Activated CD4-positive, alpha-beta T cell treated with anti-CD3 and anti-CD28 coated beads for 48 hours (primary cell): ENCODE measurements around the gene INSR.
"Not testable (repeated sequence)": the region's sequence is repeated elsewhere in the genome, so short reads cannot be mapped to it uniquely, and the experiment has no call there.

Source experiments
- DNase-seq: peaks from one replicate; pipeline ENCODE4 v3.0.0-alpha.2; 2020

Gene INSR

GRCh38 chr19:7257148-7258040 is 36.8 kb downstream of the INSR start:
- no peak for DNase-seq

DNA sequence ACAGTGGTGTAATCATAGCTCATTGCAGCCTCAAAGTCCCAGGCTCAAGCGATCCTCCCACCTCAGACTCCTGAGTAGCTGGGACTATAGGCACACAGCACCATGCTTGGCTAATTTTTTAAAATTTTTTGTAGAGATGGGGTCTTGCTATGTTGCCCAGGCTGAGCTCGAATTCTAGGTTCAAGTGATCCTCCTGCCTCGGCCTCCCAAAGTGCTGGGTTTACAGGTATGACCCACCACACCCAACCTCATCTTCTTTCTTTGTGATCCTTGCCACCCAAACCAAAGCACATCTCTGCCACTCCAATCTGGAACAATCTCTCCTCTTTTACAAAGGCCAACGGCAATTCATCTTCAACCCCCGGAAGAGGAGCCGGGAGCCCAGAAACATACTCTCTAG is 38.6 kb downstream of the INSR start:
- DNase-seq = no peak

- DNase-seq = no peak
Observed at GRCh38 chr19:7255119-7255518, 39.1 kb downstream of the INSR start.

GRCh38 chr19:7254590-7254989 is 39.6 kb downstream of the INSR start:
- no peak for DNase-seq

- no peak for DNase-seq
Observed at GRCh38 chr19:7252364-7252763, 41.9 kb downstream of the INSR start.

DNA sequence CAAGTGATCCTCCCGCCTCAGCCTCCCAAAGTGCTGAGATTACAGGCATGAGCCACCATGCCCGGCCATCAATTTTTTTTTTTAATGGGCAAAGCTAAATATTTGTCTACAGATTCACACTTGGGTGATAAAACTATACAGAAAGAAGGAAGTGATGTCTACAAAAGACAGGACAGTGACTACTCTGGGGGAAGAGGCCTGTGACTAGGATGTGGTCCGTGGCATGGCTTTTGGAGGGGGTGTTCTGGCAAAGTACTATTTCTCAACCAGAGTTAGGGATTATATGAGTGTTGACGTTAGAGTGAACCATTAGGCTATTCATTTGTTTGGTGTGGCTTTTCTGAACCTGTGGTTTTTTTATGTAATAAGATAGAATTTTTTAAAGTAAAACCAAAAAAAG is 42.7 kb downstream of the INSR start:
- peak; percentile 7 for DNase-seq

- no peak for DNase-seq
Observed at GRCh38 chr19:7250951-7251350, 43.3 kb downstream of the INSR start.

DNA sequence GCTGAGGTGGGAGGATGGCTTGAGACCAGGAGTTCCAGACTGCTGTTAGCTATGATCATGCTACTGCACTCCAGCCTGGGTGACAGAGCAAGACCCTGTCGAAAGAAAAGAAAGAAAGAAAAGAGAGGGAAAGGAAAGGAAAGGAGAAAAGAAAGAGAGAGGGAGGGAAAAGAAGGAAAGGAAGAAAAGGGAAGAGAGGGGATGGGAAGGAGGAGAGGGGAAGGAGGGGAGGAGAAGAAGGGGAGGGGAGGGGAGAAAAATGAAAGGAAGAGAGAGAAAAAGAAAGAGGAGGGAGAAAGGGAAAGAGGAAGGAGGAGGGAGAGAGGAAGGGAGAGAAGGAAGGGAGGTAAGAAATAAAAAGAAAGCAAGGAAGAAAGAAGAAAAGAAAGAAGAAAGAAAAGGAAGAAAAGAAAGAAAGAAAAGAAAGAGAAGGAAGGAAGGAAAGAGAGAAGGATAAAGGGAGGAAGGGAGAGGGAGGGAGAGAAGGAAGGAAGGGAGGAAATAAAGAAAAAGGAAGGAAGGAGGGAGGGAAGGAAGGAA is 44.1 kb downstream of the INSR start:
- no peak for DNase-seq

GRCh38 chr19:7247155-7247554 is 47.1 kb downstream of the INSR start:
- DNase-seq = no peak

DNA sequence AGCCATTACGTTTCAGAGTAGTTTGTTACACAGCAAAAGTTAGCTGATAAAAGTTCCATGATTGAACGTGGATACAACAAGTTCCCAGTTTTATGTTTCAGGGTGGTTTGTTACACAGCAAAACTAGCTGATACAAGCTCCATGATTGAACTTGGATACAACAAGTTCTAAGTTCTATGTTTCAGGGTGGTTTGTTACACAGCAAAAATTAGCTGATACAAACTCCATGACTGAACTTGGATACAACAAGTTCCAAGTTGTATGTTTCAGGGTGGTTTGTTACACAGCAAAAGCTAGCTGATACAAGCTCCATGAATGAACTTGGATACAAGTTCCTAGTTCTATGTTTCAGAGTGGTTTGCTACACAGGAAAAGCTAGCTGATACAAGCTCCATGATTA is 47.6 kb downstream of the INSR start:
- no peak for DNase-seq

DNA sequence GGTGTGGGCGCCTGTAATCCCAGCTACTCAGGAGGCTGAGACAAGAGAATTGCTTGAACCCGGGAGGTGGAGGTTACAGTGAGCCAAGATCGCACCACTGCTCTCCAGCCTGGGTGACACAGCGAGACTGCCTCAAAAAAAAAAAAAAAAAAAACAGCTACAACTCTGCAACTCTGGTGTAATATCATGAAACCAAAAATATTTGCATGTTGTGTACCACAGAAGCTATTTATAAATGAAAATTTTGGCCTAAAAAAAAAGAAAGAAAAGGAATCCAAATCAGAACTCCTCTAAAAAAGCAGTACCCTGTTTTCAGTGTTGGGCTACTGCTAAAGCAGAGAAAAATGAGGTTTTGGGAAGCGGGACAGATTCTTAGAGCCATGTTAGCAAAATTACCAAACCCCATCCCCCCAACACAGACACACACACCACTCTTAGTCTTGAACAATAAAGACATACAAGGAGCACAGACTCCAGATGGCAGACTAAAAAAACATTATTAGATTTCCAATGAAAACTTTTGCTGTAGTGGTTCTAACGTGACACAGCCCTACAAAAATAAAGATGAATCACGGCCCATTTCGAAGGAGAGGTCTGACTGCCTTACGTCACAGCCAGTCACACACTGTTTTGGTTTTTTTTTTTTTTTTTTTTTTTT is 51.5 kb downstream of the INSR start:
- no peak for DNase-seq

- no peak for DNase-seq
Observed at GRCh38 chr19:7238051-7238450, 56.2 kb downstream of the INSR start.

- DNase-seq = no peak
Observed at GRCh38 chr19:7236153-7236552, 58.1 kb downstream of the INSR start.

- DNase-seq = no peak
Observed at GRCh38 chr19:7230826-7231225, 63.4 kb downstream of the INSR start.

GRCh38 chr19:7229735-7230134 is 64.5 kb downstream of the INSR start:
- DNase-seq = no peak

GRCh38 chr19:7228935-7229541 is 65.2 kb downstream of the INSR start:
- DNase-seq = no peak

- no peak for DNase-seq
Observed at GRCh38 chr19:7227735-7228134, 66.5 kb downstream of the INSR start.

- DNase-seq = not testable (repeated sequence)
Observed at GRCh38 chr19:7227149-7227548, 67.1 kb downstream of the INSR start.

DNA sequence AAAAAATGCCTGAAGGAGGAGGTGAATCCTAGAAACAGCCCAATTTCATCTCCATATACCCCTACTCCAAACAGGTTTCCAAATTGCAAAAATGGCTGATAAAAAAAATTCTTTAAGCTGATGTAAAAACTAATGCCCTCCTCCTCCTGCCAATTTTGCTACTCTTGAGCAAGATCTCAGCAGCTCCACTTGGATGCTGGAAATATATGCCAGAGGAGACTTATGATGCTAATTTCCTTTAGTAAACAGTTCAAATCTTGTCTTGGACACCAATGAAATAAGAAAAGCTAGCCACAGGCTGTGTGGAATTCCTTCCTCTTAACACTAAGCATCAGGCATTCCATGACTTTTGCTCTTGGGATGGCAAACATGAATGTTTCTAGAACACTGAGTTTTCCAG is 67.5 kb downstream of the INSR start:
- no peak for DNase-seq

- DNase-seq = no peak
Observed at GRCh38 chr19:7225741-7226140, 68.5 kb downstream of the INSR start.

GRCh38 chr19:7224995-7225394 is 69.2 kb downstream of the INSR start:
- DNase-seq = no peak

DNA sequence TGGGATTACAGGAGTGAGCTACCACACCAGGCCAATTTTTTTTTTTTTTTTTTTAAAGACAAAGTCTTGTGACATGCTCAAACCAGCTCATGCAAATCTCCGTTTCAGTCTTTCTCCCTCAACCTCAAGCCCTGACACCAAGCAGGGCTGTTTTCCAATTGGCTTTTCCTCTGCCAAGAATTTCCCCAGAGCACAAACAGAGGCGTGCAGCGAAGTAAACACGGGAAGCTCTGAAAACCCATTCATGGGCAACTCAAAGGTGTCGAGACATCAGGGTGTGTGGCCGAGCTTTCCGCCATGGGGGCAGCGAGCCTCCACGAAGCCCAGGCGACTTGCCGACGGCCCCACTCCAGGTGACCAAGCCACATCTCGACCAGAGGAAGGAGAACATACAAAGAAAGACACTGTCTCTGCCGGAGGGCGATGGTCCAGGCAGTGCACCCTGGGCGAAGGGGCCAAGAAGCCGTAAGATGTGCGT is 70.0 kb downstream of the INSR start:
- no peak for DNase-seq

DNA sequence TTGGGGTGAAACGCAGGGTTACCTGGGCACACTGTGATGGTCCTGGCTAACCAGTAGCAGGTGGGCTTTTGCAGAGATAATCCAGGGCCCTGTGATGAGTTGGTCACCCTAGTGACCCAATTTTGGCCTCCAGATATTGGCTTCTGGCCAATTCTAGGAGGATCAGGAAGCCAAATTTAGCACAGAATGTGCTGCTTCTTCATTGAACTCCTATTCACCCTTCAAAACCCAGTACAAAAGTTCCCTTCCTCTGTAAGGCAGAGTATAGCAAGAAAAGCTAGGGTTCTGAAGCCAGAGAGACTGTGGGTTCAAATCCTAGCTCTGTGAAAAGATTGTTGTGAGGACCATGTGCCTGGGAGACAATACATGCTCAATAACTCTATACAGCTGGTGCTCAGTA is 70.8 kb downstream of the INSR start:
- DNase-seq = no peak

GRCh38 chr19:7219056-7219455 is 75.2 kb downstream of the INSR start:
- no peak for DNase-seq
